Measurements from ENCODE around the gene ARMC6.

- TF ChIP-seq CTCF (IDR thresholded peaks at IDR 0.05; ENCODE audit: low read depth, low read length, poor library complexity, severe bottlenecking) (no peak), EZH2phosphoT487 (IDR thresholded peaks at IDR 0.05; ENCODE audit: borderline replicate concordance, low read length) (no peak)
Observed at GRCh38 chr19:19077103-19077502, 43.7 kb downstream of the ARMC6 start.

Data from DOHH2 (cell line).